HEK293 (cell line): ENCODE measurements around the gene COL5A1.
A peak's percentile ranks its signal among the peaks of the same experiment; 100 is the strongest.

Experiments
- CTCF ChIA-PET: fragments of 350-600 bp; formaldehyde crosslinking; extraction: SDS; loops from one replicate; lab custom pipeline; 2021; ENCODE audit warnings: antibody characterized with exemption; lab: Yijun Ruan, JAX
- POLR2A ChIA-PET: fragments of 300-600 bp; formaldehyde crosslinking; extraction: SDS; loops from one replicate; lab custom pipeline; 2020; ENCODE audit warnings: antibody characterized with exemption, inconsistent platforms; lab: Yijun Ruan, JAX
- H3K27ac ChIP-seq: fragments of 200-500 bp; sonication (Bioruptor generic); 2 replicates; pipeline ENCODE4 v1.5.1; 2014; ENCODE audit warnings: low read depth, low read length, control low read depth, inconsistent platforms; ENCODE audit errors: extremely low read depth
- H3K36me3 ChIP-seq, 2 experiments: fragments of 200-500 bp in 1 of 2; sonication (Bioruptor generic) in 1 of 2; 1 replicate in 1 of 2; 2 replicates in 1 of 2; pipeline ENCODE4 v1.5.1; 2014 to 2017; ENCODE audit warnings: inconsistent platforms in 2 of 2, low read length in 2 of 2; ENCODE audit not compliant: control insufficient read depth in 2 of 2, insufficient read depth in 1 of 2
- H3K4me1 ChIP-seq: fragments of 200-500 bp; sonication (Bioruptor generic); 2 replicates; pipeline ENCODE4 v1.5.1; 2014; ENCODE audit warnings: mild to moderate bottlenecking, low read length, inconsistent platforms; ENCODE audit not compliant: control insufficient read depth, insufficient read depth
- H3K4me3 ChIP-seq: 2 replicates; pipeline ENCODE4 v1.5.1; 2011; ENCODE audit warnings: low read depth, mild to moderate bottlenecking, control low read depth, low read length, moderate library complexity
- H3K9me3 ChIP-seq: fragments of 200-500 bp; sonication (Bioruptor generic); 2 replicates; pipeline ENCODE4 v1.5.1; 2014; ENCODE audit warnings: low read depth, low read length, inconsistent platforms; ENCODE audit not compliant: control insufficient read depth, insufficient read depth
- BCL11A ChIP-seq: fragments of 450-650 bp; formaldehyde crosslinking; IDR thresholded peaks from 2 replicates; pipeline ENCODE4 v1.5.1; 2016; ENCODE audit warnings: low read depth, missing biosample characterization, missing genetic modification characterization
- EGR2 ChIP-seq: fragments of 450-650 bp; formaldehyde crosslinking; IDR thresholded peaks from 2 replicates; pipeline ENCODE4 v1.5.1; 2016; ENCODE audit warnings: low read depth, missing biosample characterization, missing genetic modification characterization
- GLIS1 ChIP-seq: fragments of 450-650 bp; formaldehyde crosslinking; IDR thresholded peaks from 2 replicates; pipeline ENCODE4 v1.5.1; 2016; ENCODE audit warnings: missing biosample characterization, missing genetic modification characterization
- GLIS2 ChIP-seq: fragments of 450-650 bp; formaldehyde crosslinking; IDR thresholded peaks from 2 replicates; pipeline ENCODE4 v1.5.1; 2016; ENCODE audit warnings: missing biosample characterization, missing genetic modification characterization
- SP3 ChIP-seq: fragments of 450-650 bp; formaldehyde crosslinking; IDR thresholded peaks from 2 replicates; pipeline ENCODE4 v1.5.1; 2016; ENCODE audit warnings: missing biosample characterization, missing genetic modification characterization
- YY1 ChIP-seq: fragments of 450-650 bp; formaldehyde crosslinking; IDR thresholded peaks from 2 replicates; pipeline ENCODE4 v1.5.1; 2018; ENCODE audit warnings: missing biosample characterization, missing genetic modification characterization
- ZFHX2 ChIP-seq: fragments of 450-650 bp; formaldehyde crosslinking; conservative IDR thresholded peaks from 2 replicates; pipeline ENCODE4 v1.5.1; 2016; ENCODE audit warnings: missing biosample characterization, missing genetic modification characterization
- ZIC2 ChIP-seq: fragments of 450-650 bp; formaldehyde crosslinking; IDR thresholded peaks from 2 replicates; pipeline ENCODE4 v1.5.1; 2016; ENCODE audit warnings: missing biosample characterization, missing genetic modification characterization
- ZNF324 ChIP-seq: fragments of 450-650 bp; formaldehyde crosslinking; IDR thresholded peaks from 2 replicates; pipeline ENCODE4 v1.5.1; 2016; ENCODE audit warnings: missing biosample characterization, missing genetic modification characterization
- ZNF433 ChIP-seq: fragments of 450-650 bp; formaldehyde crosslinking; IDR thresholded peaks from 2 replicates; pipeline ENCODE4 v1.5.1; 2016; ENCODE audit warnings: missing biosample characterization, missing genetic modification characterization, low read depth
- ZNF501 ChIP-seq: fragments of 450-650 bp; formaldehyde crosslinking; IDR thresholded peaks from 2 replicates; pipeline ENCODE4 v1.5.1; 2016; ENCODE audit warnings: missing biosample characterization, missing genetic modification characterization
- ZNF555 ChIP-seq: fragments of 450-650 bp; formaldehyde crosslinking; conservative IDR thresholded peaks from 2 replicates; pipeline ENCODE4 v1.5.1; 2017; ENCODE audit warnings: missing biosample characterization, mild to moderate bottlenecking, missing genetic modification characterization, inconsistent platforms
- ZNF600 ChIP-seq: fragments of 450-650 bp; formaldehyde crosslinking; IDR thresholded peaks from 2 replicates; pipeline ENCODE4 v1.5.1; 2016; ENCODE audit warnings: missing biosample characterization, missing genetic modification characterization
- TF ChIP-seq, protein P1 (sequence below): fragments of 450-650 bp; formaldehyde crosslinking; IDR thresholded peaks from 2 replicates; pipeline ENCODE4 v1.5.1; 2016; ENCODE audit warnings: missing biosample characterization, missing genetic modification characterization
- TF ChIP-seq, protein P2 (sequence below): fragments of 450-650 bp; formaldehyde crosslinking; IDR thresholded peaks from 2 replicates; pipeline ENCODE4 v1.5.1; 2016; ENCODE audit warnings: missing biosample characterization, missing genetic modification characterization
- TF ChIP-seq, protein P3 (sequence below): fragments of 450-650 bp; formaldehyde crosslinking; IDR thresholded peaks from 2 replicates; pipeline ENCODE4 v1.5.1; 2016; ENCODE audit warnings: missing biosample characterization, missing genetic modification characterization
- TF ChIP-seq, protein P4 (sequence below): fragments of 450-650 bp; formaldehyde crosslinking; IDR thresholded peaks from 2 replicates; pipeline ENCODE4 v1.5.1; 2016; ENCODE audit warnings: missing biosample characterization, missing genetic modification characterization
- TF ChIP-seq, protein P5 (sequence below): fragments of 450-650 bp; formaldehyde crosslinking; IDR thresholded peaks from 2 replicates; pipeline ENCODE4 v1.5.1; 2016; ENCODE audit warnings: missing biosample characterization, missing genetic modification characterization

Gene COL5A1

DNA sequence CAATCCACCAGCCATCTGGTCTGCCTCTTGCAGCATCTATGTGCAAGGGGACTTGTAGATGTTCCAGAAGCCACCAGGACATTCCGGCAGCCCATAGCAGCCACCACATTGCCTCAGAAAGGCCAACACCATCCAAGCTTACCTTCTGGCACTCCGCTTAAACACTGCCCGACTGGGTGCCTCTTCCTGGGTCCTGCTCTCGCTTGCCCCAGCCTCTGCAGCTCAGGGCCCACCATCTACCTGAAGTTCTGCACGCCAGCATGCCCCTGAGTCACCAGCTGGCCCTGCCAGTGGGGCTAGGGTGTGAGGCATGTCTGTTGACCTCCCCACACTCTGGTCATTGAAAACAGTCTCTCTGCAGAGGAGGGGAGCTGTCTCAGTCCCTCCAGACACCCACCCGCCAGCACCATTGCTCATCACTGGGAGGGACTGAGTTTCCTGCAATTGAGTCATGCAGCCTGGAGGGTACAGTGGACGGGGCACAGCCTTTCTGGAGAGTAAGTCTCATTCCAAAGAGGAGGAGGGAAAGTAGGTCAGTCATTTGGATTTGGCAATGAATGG, 16.9 kb upstream of the COL5A1 start:
- no peak overlapping the region for H3K27ac ChIP-seq
- ChIA-PET POLR2A (interaction anchor here (0.6 to 1.2 kb wide), 2 partner anchors 22 to 223 kb away, joined by 3 read pairs; no protein-coding TSS in a partner anchor), CTCF (interaction anchor here (0.7 to 1.3 kb wide), 2 partner anchors 65 to 67 kb away, joined by 3 to 4 read pairs; no protein-coding TSS in a partner anchor)
- H3K4me1 ChIP-seq, result no peaks in the 10 kb centered on the region
- no peaks in the 10 kb centered on the region for H3K36me3 ChIP-seq
- no peak overlapping the region for H3K4me3 ChIP-seq
- H3K9me3 ChIP-seq, result no peaks in the 10 kb centered on the region
- no peak for TF ChIP-seq ZNF324 (tag by site-specific recombination)
- TF ChIP-seq, protein P1, sequence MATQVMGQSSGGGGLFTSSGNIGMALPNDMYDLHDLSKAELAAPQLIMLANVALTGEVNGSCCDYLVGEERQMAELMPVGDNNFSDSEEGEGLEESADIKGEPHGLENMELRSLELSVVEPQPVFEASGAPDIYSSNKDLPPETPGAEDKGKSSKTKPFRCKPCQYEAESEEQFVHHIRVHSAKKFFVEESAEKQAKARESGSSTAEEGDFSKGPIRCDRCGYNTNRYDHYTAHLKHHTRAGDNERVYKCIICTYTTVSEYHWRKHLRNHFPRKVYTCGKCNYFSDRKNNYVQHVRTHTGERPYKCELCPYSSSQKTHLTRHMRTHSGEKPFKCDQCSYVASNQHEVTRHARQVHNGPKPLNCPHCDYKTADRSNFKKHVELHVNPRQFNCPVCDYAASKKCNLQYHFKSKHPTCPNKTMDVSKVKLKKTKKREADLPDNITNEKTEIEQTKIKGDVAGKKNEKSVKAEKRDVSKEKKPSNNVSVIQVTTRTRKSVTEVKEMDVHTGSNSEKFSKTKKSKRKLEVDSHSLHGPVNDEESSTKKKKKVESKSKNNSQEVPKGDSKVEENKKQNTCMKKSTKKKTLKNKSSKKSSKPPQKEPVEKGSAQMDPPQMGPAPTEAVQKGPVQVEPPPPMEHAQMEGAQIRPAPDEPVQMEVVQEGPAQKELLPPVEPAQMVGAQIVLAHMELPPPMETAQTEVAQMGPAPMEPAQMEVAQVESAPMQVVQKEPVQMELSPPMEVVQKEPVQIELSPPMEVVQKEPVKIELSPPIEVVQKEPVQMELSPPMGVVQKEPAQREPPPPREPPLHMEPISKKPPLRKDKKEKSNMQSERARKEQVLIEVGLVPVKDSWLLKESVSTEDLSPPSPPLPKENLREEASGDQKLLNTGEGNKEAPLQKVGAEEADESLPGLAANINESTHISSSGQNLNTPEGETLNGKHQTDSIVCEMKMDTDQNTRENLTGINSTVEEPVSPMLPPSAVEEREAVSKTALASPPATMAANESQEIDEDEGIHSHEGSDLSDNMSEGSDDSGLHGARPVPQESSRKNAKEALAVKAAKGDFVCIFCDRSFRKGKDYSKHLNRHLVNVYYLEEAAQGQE (tag by site-specific recombination), result no peak
- TF ChIP-seq ZFHX2 (tag by site-specific recombination), result 0 out of 2 replicates have a peak, but pooled peaks have one; percentile 13
- TF ChIP-seq, protein P2, sequence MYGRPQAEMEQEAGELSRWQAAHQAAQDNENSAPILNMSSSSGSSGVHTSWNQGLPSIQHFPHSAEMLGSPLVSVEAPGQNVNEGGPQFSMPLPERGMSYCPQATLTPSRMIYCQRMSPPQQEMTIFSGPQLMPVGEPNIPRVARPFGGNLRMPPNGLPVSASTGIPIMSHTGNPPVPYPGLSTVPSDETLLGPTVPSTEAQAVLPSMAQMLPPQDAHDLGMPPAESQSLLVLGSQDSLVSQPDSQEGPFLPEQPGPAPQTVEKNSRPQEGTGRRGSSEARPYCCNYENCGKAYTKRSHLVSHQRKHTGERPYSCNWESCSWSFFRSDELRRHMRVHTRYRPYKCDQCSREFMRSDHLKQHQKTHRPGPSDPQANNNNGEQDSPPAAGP (tag by site-specific recombination), result peak; percentile 49; the same call in 1 of the 2 replicates
- peak; percentile 9; the same call in 1 of the 2 replicates for TF ChIP-seq EGR2 (tag by site-specific recombination)

DNA sequence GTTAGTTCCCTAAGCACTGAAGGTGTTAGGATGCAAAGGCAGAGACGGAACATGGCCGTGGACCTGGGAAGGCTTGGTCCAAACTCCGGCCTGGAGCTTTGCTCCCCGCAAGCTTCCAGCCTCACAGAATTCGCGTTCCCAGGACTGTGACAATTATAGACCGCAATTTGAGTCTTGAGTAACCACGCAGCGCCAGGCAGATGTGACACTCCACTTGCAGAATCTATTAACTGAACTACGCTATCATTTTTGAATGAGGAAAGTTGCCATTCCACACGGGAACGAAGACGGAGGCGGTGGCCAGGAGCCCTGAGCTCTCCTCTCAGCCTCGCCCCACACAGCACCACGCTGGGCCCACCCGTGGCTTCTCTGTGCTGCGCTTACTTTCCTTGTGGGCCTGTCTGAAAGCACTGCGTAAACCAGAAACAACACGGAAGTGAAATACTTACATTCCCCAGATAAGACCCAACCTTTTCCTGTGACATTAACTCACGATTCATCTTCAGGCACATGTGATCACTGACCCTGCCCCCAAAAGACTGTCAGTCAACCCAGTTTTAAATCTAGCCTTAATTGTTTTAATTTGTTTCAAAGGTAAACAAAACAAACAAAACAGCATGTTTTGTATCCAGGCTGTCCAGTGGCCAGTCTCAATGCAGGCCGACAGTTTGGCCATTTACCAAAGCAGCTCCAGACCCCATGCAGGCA, 16.1 kb upstream of the COL5A1 start:
- Histone ChIP-seq H3K4me3 (no peak overlapping the region), H3K36me3 (no peaks in the 10 kb centered on the region), H3K4me1 (no peaks in the 10 kb centered on the region), H3K27ac (no peak overlapping the region), H3K9me3 (no peaks in the 10 kb centered on the region)
- ChIA-PET CTCF (interaction anchor here (0.6 to 1.3 kb wide), 2 partner anchors 11 to 64 kb away, joined by 3 to 4 read pairs; no protein-coding TSS in a partner anchor), POLR2A (interaction anchor here (1.2 kb wide), 2 partner anchors 16 to 23 kb away, joined by 3 to 4 read pairs; partner anchors contain the start of gene COL5A1)
- TF ChIP-seq ZNF555 (tag by site-specific recombination) (no peak), ZIC2 (peak; percentile 57; the same call in 1 of the 2 replicates)

DNA sequence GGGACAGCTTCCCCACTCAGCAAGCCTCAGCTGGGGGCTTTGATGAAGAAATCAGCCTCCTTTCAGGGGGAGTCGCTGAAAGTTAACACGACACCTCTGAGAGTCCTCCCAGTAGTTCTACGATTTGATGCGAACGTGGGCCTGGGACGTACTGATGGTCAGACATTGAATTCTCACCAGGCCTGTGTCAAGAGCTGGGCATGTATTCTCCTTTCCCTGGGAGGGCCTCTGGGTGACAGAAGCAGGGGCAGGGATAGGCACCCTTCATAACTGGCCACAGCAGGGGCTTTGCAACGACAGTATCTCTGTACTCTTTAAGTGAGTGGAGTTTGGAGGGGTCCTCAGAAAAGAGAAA, 15.6 kb upstream of the COL5A1 start:
- ChIA-PET CTCF (interaction anchor here (0.6 to 1.6 kb wide), 2 partner anchors 11 to 45 kb away, joined by 3 to 4 read pairs; no protein-coding TSS in a partner anchor), POLR2A (interaction anchor here (1.0 to 1.2 kb wide), 2 partner anchors 15 to 123 kb away, joined by 3 to 4 read pairs; partner anchors contain the start of gene COL5A1)
- Histone ChIP-seq H3K27ac (no peak overlapping the region), H3K9me3 (no peaks in the 10 kb centered on the region), H3K4me1 (no peaks in the 10 kb centered on the region), H3K36me3 (no peaks in the 10 kb centered on the region), H3K4me3 (no peak overlapping the region)
- no peak for TF ChIP-seq ZNF433 (tag by site-specific recombination)
- TF ChIP-seq, protein P3, sequence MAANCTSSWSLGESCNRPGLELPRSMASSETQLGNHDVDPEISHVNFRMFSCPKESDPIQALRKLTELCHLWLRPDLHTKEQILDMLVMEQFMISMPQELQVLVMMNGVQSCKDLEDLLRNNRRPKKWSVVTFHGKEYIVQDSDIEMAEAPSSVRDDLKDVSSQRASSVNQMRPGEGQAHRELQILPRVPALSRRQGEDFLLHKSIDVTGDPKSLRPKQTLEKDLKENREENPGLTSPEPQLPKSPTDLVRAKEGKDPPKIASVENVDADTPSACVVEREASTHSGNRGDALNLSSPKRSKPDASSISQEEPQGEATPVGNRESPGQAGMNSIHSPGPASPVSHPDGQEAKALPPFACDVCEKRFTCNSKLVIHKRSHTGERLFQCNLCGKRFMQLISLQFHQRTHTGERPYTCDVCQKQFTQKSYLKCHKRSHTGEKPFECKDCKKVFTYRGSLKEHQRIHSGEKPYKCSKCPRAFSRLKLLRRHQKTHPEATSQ (tag by site-specific recombination), result no peak
- no peak for TF ChIP-seq SP3 (tag by site-specific recombination)
- TF ChIP-seq BCL11A (tag by site-specific recombination), result no peak
- no peak for TF ChIP-seq ZNF600 (tag by site-specific recombination)
- TF ChIP-seq ZNF501 (tag by site-specific recombination), result no peak
- 0 out of 2 replicates have a peak, but pooled peaks have one; percentile 18 for TF ChIP-seq GLIS1
- TF ChIP-seq, protein P4, sequence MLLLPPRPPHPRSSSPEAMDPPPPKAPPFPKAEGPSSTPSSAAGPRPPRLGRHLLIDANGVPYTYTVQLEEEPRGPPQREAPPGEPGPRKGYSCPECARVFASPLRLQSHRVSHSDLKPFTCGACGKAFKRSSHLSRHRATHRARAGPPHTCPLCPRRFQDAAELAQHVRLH (tag by site-specific recombination), result no peak
- TF ChIP-seq GLIS2, result no peak
- TF ChIP-seq, protein P5, sequence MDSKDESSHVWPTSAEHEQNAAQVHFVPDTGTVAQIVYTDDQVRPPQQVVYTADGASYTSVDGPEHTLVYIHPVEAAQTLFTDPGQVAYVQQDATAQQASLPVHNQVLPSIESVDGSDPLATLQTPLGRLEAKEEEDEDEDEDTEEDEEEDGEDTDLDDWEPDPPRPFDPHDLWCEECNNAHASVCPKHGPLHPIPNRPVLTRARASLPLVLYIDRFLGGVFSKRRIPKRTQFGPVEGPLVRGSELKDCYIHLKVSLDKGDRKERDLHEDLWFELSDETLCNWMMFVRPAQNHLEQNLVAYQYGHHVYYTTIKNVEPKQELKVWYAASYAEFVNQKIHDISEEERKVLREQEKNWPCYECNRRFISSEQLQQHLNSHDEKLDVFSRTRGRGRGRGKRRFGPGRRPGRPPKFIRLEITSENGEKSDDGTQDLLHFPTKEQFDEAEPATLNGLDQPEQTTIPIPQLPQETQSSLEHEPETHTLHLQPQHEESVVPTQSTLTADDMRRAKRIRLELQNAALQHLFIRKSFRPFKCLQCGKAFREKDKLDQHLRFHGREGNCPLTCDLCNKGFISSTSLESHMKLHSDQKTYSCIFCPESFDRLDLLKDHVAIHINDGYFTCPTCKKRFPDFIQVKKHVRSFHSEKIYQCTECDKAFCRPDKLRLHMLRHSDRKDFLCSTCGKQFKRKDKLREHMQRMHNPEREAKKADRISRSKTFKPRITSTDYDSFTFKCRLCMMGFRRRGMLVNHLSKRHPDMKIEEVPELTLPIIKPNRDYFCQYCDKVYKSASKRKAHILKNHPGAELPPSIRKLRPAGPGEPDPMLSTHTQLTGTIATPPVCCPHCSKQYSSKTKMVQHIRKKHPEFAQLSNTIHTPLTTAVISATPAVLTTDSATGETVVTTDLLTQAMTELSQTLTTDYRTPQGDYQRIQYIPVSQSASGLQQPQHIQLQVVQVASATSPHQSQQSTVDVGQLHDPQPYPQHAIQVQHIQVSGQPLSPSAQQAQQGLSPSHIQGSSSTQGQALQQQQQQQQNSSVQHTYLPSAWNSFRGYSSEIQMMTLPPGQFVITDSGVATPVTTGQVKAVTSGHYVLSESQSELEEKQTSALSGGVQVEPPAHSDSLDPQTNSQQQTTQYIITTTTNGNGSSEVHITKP (tag by site-specific recombination), result 0 out of 2 replicates have a peak, but pooled peaks have one; percentile 19
- TF ChIP-seq YY1, result no peak
